Endometrial microvascular endothelial cells (primary cell): ENCODE data around the gene OR2Z1. TPM values are rescaled to one million over a fixed set of nuclear protein-coding genes. Genes with fewer than 3 reads are reported as not detected.

Experiments
- in situ Hi-C: cut with HindIII; loops from 2 replicates; pipeline ENCODE4 v1.10.0; 2017; ENCODE audit warnings: low sequenced_read_pairs, low pct_unique_long_range_greater_than_20kb; ENCODE audit errors: inconsistent ontology term
- total RNA-seq: library from RNA; depleted of rRNA; stranded (reverse); fragments of >200 nt; gene quantifications from one replicate; pipeline ENCODE4 v1.2.3, GENCODE V29; 2015; ENCODE audit errors: inconsistent ontology term

OR2Z1 gene, protein sequence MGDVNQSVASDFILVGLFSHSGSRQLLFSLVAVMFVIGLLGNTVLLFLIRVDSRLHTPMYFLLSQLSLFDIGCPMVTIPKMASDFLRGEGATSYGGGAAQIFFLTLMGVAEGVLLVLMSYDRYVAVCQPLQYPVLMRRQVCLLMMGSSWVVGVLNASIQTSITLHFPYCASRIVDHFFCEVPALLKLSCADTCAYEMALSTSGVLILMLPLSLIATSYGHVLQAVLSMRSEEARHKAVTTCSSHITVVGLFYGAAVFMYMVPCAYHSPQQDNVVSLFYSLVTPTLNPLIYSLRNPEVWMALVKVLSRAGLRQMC
- not detected for total RNA-seq

DNA sequence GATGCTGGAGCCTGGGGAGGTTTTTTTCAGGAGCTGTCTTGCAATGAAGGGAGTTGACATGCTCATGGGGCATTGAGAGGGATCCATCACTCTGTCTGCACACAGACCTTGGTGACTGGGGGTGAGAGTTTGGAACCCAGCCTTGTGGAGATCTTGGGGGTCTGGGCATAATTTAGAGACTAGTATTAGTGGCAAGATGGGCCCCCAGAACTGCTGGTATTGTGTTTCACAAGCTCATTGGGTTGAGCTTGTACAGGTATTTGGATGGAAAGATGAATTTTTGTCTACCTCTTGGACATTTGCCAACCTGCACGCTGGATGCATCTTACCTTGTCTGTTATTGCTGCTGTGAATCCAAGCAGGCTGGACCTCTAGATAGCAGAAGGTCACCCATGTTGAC lies at the start of gene OR2Z1:
TSS of gene OR2Z1 (plus strand) at position 301 of the 400 bp plus-strand sequence. CDS start 9,395 bp downstream, outside the sequence.
- in situ Hi-C loops = no loop called here

DNA sequence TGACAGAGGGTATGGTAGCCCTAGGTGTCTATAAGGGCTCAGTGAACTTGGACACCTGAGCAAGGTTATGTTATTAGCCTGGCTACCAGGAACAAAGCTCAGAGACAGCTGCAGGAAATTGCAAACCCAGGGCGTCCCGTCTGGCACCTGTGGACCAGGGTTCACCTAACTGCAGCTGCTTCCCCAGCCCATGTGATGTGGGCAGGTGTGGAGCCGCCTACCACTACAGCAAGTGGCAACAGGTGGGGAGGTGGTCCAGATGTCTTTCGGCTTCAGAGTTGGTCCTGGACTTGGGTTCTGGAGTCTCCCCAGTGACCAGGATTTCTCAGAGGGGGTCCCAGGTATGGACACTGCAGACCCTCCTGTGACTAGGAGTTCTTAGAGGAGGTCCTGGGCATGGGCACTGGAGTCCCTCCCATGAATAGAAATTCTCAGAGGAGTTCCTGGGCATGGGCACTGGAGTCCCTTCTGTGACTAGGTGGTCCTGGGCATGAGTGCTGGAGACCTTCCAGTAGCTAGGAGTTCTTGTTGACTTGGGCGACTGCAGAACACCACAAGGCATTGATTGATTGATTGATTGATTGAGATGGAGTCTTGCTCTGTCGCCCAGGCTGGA lies 48.0 kb upstream of the OR2Z1 start:
- in situ Hi-C loops = no loop called here

- in situ Hi-C loops = no loop called here
Observed at GRCh38 chr19:8675066-8675465, 46.4 kb upstream of the OR2Z1 start.

GRCh38 chr19:8678244-8678807 lies 43.1 kb upstream of the OR2Z1 start:
- in situ Hi-C loops = no loop called here

- in situ Hi-C loops = no loop called here
Observed at GRCh38 chr19:8680676-8681344, 40.6 kb upstream of the OR2Z1 start.

DNA sequence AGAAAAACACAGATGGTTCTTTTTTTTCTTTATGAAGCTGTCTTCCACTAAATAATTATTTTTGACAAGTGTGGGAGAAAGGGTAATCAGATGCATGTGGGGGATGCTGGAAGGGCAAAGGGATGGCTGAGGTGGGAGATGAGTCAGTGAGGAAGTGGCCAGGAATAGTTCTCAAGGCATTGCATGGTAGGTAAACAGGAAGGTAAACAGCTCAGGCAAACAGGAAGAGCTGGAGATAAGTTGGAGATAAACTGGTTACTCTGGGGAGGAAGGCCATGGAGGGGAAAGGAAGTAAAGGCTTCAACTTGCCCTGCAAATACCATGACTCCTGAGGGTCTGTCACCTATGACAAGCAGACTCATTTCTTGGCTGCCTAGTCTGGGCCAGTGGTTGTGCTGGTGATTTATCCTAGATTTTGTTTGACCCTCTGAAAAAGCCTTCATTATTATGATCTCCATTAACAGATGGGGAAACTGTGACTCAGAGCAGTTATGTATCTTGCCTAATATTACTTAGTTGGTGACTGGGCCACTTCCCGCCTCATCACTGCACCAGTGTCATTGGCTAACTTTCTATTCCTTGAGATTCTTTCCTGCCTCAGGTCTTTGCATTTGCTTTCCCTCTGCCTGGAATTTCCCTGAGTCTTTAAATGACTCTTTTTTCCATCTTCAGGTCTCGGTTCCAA lies 39.9 kb upstream of the OR2Z1 start:
- in situ Hi-C loops = no loop called here

GRCh38 chr19:8682472-8682871 lies 39.0 kb upstream of the OR2Z1 start:
- in situ Hi-C loops = no loop called here

DNA sequence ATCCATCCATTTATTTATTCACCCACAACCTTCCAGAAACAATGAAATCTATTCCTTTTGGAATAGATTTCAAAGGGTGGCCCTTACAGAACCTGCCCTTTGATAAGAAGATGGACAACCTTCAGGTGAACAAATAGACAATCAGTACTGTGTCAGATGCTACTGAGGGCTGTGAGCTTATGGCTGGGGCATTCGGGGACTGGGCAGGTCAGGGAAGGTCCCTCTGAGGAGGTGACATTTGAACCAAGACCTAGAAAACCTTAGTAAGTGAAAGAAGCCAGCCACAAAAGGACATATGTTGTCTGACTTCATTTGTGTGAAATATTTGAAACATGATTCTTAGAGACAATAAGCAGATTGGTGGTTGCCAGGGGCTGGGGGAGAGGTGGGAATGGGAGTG lies 38.5 kb upstream of the OR2Z1 start:
- in situ Hi-C loops = no loop called here

DNA sequence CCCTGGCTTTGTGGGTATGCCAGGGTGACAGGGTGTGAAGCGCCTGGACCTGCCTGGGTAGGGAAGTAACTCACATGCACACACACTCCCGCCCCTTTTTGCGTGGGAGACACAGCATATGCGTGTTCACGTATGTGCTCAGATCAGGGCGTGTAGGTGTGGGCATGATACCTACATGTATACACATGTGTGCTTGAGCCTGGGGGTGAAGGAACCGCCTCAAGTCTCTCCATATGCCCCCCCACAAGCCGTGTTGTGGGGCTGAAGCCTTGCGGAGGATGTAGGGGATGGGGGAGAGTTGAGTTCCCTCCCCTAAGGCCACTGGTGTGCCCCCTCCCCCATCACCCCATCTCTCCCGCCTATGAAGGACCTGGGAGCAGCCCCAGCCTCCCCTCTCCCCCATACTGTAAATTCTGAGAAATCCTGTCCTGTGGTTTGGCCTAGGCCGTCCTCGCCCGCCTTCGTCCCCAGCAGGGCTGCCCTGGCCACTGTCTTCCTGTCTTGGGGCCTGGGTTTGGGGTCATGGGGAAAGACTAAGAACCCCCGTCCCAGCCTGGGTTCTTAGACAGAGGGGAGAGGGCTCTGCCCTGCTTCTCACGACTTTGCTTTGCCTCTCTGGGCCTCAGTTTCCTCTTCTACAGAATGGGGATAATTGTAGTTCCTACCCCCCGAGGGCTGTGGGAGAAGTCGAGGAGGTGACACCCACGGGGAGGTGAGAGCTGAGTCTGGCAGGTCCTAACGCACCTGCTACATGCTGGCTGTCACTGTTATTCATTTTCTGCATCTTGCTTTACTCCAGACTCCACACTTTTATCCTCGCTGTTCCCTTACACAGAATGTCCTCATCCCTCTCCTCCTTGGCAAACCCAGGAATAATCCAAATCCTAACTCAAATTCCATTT lies 37.2 kb upstream of the OR2Z1 start:
- in situ Hi-C loops = no loop called here

- in situ Hi-C loops = no loop called here
Observed at GRCh38 chr19:8686549-8686948, 34.9 kb upstream of the OR2Z1 start.

GRCh38 chr19:8688930-8689329 lies 32.5 kb upstream of the OR2Z1 start:
- in situ Hi-C loops = no loop called here

DNA sequence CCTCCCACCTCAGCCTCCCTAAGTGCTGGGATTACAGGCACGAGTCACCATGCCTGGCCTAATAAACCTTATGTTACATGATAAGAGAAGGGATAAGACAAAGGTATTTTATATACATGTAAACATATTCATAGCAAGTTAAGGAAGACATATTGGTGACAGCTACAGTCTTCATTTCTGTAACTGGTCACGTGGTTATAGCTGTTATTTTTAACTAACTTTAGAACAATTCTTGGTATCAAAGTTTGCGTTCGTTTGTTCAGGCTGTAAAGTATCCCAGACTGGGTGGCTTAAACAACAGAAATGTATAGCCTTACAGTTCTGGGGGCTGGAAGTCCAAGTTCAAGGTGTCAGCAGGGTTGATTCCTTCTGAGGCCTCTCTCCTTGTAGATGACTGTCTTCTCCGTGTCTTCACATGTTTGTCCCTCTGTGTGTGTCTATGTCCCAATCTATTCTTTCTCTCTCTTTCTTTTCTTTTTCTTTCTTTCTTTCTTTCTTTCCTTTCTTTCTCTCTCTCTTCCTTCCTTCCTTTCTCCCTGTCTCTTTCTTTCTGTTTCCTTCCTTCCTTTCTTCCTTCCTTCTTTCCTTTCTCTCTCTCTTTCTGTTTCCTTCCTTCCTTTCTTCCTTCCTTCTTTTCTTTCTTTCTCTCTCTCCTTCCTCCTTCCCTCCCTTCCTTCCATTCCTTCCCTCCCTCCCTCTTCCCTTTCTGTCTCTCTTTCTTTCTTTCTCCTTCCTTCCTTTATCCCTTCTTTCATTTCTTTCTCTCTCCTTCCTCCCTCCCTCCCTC lies 30.5 kb upstream of the OR2Z1 start:
- in situ Hi-C loops = no loop called here

DNA sequence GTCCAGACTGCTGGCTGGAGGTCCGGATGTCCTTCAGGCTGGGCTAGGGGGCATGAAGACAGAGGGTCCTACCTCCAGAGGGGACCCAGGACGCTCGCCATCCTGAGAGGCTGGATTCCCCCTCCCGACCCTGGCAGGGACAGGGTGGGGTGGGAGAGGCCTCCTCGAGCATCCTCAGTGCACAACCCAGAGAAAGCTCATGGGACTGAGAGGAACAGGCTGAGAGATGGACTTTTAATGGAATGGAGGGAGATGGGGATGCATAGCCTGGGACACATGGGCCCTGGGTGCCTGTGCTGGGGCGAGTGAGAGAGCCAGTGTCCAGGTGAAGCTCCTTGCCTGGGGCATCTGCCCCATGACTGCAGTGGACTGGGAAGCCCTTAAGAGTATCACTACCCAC lies 25.9 kb upstream of the OR2Z1 start:
- in situ Hi-C loops = no loop called here

DNA sequence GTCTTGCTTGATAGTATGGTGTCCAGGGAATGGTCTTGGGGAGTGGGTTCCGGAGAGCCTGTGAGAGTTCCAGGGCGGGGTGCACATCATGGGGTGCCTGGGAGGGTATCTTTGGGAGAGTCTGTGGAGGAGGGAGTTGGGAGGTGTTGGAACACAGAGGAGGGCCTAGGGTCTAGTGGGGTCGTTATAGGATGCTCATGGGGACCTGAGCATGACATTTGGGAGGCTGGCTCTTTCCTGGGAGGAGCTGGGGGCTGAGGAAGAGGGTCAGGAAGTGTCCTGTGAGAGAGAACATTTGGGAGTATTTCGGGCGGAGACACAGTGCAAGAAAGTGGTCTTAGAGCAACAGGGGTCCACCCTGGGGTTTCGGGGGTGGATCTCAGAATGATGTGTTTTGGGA lies 25.5 kb upstream of the OR2Z1 start:
- in situ Hi-C loops = no loop called here

DNA sequence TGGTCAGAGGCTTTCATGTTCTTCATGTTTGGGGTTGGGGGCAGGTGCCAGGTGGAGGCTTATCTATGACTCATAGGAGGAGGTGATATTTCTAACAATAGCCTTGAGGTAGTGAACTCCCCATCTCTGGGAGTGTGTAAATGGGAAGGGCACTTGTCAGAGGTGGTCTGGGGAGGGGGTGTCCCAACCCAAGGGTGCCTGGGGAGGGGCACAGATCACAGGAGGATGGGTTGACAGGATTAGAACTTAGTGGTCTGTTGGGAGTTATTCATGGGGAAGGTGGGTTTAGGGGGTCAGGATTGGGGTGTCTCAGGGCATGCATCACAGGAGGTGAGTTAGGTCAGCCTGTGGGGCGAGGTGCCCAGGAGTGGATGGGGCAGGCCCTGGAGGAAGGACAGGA lies 24.4 kb upstream of the OR2Z1 start:
- in situ Hi-C loops = no loop called here

DNA sequence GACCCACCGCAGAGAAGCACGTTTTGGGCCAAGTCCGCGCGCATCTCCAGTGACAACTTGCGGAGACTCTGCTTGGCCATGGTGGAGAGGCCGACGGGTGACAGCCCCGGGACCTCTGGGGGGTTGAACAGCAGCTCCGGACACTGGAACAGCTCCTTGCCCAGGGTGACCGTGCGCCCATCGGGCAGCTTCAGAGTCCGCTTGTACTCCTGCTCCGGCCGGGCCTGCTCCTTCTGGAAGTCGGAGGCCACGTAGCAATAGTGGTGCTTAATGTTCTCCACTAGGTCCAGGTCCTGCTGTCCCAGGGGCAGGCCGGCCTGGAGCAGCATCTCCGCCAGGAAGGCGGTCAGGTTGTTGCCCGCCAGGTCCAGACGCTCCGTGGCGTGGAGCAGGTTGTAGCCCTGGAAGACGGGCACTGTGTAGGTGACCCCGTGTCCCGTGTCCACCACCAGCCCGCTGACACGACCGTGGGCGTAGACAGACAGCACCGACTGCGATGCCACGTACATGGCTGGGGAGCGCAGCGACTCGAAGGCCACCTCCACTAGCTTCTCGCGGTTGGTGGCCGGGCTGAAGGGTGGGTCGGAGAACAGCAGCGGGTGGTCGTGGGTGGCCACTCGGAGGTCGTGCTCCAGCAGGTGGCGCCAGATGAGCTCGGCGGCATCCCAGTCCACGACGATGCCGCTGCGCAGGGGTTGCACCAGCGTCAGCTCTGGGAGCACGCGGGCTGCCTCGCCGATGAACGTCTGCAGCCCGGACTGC lies 23.6 kb upstream of the OR2Z1 start:
- in situ Hi-C loops = no loop called here

DNA sequence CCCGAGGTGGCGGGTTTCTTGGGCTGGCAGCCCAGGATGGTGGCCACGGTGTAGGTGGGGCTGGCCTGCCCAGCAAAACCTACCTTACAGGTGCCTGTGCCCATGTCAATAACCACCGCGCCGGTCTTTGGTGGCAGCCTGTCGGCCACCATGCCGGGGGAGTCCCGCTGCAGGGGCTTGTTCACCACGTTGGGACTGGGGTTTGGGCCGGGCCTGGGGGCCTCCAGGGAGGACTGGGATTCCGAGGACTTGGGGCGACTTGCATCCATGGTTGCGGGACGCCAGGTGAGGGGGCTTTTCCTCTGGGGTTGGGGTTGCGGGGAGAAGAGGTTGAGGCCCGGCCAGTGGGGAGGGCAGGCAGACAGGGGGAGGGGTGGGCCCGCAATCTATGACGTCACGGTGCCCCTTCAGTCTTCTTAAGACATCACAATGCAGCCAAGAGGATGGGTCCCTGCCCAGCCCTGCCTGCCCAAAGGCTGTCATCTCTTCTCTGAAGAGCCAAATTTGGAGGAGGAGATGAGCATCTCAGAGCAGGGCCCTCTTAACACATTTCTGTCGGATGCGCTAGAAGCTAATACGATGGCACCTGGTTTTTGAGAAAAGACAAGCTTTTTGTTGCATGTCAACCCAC lies 22.9 kb upstream of the OR2Z1 start, which contains the start of gene ACTL9:
TSS of gene ACTL9 (minus strand) at position 363 of the 631 bp plus-strand sequence. CDS start at position 269, 94 bp downstream.
- in situ Hi-C loops = no loop called here
